Immature natural killer cell (primary cell): ENCODE results near the gene CIART. TPM values are rescaled to one million over a fixed set of nuclear protein-coding genes. Genes with fewer than 3 reads are reported as not detected.

Source experiments
- DNase-seq, 3 donors: peaks; one replicate each; pipeline ENCODE4 v3.0.0; 2022; ENCODE audit warnings: mixed read lengths in 1 of 3
- H3K27ac Mint-ChIP-seq, 6 donors: one replicate each; pipeline ENCODE4 v1.8.0; 2020; ENCODE audit warnings: mixed read lengths in 6 of 6, mild to moderate bottlenecking in 5 of 6, inconsistent platforms in 4 of 6, moderate library complexity in 3 of 6
- H3K27me3 Mint-ChIP-seq, 3 donors: one replicate each; pipeline ENCODE4 v1.8.0; 2020 to 2021; ENCODE audit warnings: low read depth in 3 of 3, mild to moderate bottlenecking in 3 of 3, mixed read lengths in 3 of 3, moderate library complexity in 3 of 3, inconsistent platforms in 1 of 3
- H3K36me3 Mint-ChIP-seq, 3 donors: one replicate each; pipeline ENCODE4 v1.8.0; 2020; ENCODE audit warnings: mixed read lengths in 3 of 3, inconsistent platforms in 2 of 3, mild to moderate bottlenecking in 2 of 3
- H3K4me1 Mint-ChIP-seq, 2 donors: one replicate each; pipeline ENCODE4 v1.8.0; 2020; ENCODE audit warnings: inconsistent platforms in 2 of 2, mild to moderate bottlenecking in 2 of 2, mixed read lengths in 2 of 2, moderate library complexity in 1 of 2
- H3K4me3 Mint-ChIP-seq, 5 donors: one replicate each; pipeline ENCODE4 v1.8.0; 2020; ENCODE audit warnings: mild to moderate bottlenecking in 5 of 5, mixed read lengths in 5 of 5, inconsistent platforms in 3 of 5, moderate library complexity in 3 of 5
- H3K9me3 Mint-ChIP-seq, 6 donors: one replicate each; pipeline ENCODE4 v1.8.0; 2020; ENCODE audit warnings: mild to moderate bottlenecking in 6 of 6, mixed read lengths in 6 of 6, inconsistent platforms in 4 of 6, moderate library complexity in 3 of 6
- polyA plus RNA-seq, 3 donors: library from polyadenylated mRNA; unstranded; fragments of 300-500 nt; fragmentation: Illumina TruSeq; gene quantifications; one replicate each; pipeline ENCODE4 v1.2.3, GENCODE V29; 2021

Gene CIART
- polyA plus RNA-seq, 3 donors from 2014 or later, result not detected

DNA sequence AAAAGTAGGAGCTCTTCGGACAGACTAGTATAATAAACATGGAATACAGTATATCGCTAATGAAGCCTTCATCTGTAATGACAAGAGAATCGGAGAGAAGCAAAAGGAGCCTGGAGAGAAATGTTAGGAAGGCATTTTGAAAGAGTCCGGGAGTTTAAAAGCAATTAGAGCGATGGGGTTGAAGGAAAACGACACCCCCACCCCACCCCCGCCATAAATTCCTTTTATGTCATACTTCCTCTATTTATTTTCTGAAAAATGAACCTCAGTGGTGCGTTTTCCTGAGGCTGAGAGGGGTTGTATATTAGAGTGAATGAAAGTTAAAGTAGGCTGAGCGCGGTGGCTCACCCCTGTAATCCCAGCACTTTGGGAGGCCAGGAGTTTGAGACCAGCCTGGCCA is 12.9 kb upstream of the CIART start:
- peak overlapping the region; percentile 93 to 98 (median 96) for H3K27ac Mint-ChIP-seq
- H3K4me1 Mint-ChIP-seq, result peaks cover 30 to 32% of the 10 kb centered on the region in 2 donors
- H3K9me3 Mint-ChIP-seq, result no peaks in the 10 kb centered on the region
- peak overlapping the region; percentile 91 to 99 (median 94) for H3K4me3 Mint-ChIP-seq
- H3K36me3 Mint-ChIP-seq, result peaks cover 4 to 27% (median 14%) of the 10 kb centered on the region in 3 donors
- H3K27me3 Mint-ChIP-seq, result peaks cover 17 to 20% (median 17%) of the 10 kb centered on the region in 3 donors
- DNase-seq, result no peak

- H3K27ac Mint-ChIP-seq, result peak overlapping the region in 1 of 6 donors; percentile 63
- H3K4me1 Mint-ChIP-seq, result peaks cover 27 to 32% of the 10 kb centered on the region in 2 donors
- DNase-seq, result no peak
- peaks cover 8 to 15% (median 10%) of the 10 kb centered on the region in 3 donors for H3K36me3 Mint-ChIP-seq
- H3K27me3 Mint-ChIP-seq, result peaks cover 17 to 24% (median 17%) of the 10 kb centered on the region in 3 donors
- no peak overlapping the region for H3K4me3 Mint-ChIP-seq
- H3K9me3 Mint-ChIP-seq, result no peaks in the 10 kb centered on the region
Measured at GRCh38 chr1:150271291-150271959, 10.9 kb upstream of the CIART start.

DNA sequence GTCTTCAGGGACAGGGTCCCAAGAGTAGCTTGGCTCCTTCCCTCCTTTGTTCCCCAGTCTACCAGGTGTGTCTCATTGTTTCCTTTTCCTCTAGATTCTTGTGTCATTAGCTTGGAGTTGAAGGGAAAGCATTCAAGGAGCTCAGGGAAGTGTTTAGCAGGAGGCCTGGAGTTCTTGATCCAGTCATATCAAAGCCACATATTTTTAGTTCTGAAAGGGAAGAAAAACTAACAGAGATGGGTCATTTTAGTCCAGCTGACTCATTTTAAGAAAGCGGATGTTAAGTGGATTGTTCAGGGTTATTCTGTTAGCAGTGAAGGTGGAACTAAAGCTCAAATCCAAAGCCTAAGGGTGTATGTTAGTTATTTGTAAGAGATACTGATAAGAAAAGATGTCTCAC is 9.0 kb upstream of the CIART start:
- peaks cover 0 to 10% (median 10%) of the 10 kb centered on the region in 3 donors for H3K36me3 Mint-ChIP-seq
- no peak overlapping the region for H3K4me3 Mint-ChIP-seq
- H3K27ac Mint-ChIP-seq, result no peak overlapping the region
- DNase-seq, result no peak
- H3K4me1 Mint-ChIP-seq, result peaks cover 11 to 14% of the 10 kb centered on the region in 2 donors
- peaks cover 11 to 17% (median 12%) of the 10 kb centered on the region in 3 donors for H3K27me3 Mint-ChIP-seq
- H3K9me3 Mint-ChIP-seq, result no peaks in the 10 kb centered on the region

- Mint-ChIP-seq H3K9me3 (no peaks in the 10 kb centered on the region), H3K36me3 (peaks cover 0 to 6% (median 4%) of the 10 kb centered on the region in 3 donors), H3K4me1 (peaks cover 28 to 34% of the 10 kb centered on the region in 2 donors), H3K4me3 (peak overlapping the region; percentile 10 to 94 (median 55)), H3K27me3 (peaks cover 6 to 23% (median 9%) of the 10 kb centered on the region in 3 donors), H3K27ac (peak overlapping the region in 1 of 6 donors; percentile 33)
- DNase-seq, result no peak
Measured at GRCh38 chr1:150280138-150280707, 2.1 kb upstream of the CIART start.

DNA sequence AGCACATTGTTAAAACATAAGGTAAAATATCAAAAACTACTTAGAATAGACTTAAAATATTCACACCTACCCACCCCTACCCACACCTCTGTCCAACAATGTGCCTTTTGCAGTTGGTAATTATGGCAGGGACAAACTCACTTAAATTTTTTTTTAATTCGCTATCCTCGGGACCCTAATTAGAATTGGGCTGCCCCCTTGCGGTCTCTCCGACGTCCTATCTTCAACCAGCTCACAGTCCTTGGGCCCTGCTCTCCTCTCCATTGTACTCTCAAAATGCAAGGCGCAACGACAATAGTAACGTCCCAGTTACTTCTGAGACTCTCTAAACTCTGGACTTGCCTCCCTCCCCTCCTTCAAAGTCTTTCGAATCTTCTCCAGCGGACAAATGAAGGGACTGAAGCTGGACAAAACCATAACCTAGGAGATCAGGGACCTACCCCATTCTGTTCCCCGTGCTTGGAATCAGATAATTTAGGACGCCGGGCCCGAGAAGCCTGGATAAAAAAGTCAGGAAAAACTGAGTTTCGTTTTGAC is 1.1 kb upstream of the CIART start:
- Mint-ChIP-seq H3K27ac (peak overlapping the region; percentile 48 to 93 (median 79)), H3K27me3 (peaks cover 6 to 22% (median 9%) of the 10 kb centered on the region in 3 donors), H3K9me3 (no peaks in the 10 kb centered on the region), H3K4me1 (peaks cover 28 to 34% of the 10 kb centered on the region in 2 donors), H3K4me3 (peak overlapping the region; percentile 83 to 94 (median 88)), H3K36me3 (peaks cover 0 to 2% (median 2%) of the 10 kb centered on the region in 3 donors)
- peak; percentile 46 to 61 (median 53) for DNase-seq

GRCh38 chr1:150282558-150282958 is 204 bp downstream of the CIART start:
- H3K9me3 Mint-ChIP-seq, result no peaks in the 10 kb centered on the region
- no peaks in the 10 kb centered on the region for H3K36me3 Mint-ChIP-seq
- peaks cover 6 to 22% (median 11%) of the 10 kb centered on the region in 3 donors for H3K27me3 Mint-ChIP-seq
- H3K4me1 Mint-ChIP-seq, result peaks cover 28 to 34% of the 10 kb centered on the region in 2 donors
- peak overlapping the region in 5 of 6 donors; percentile 36 to 79 (median 70) for H3K27ac Mint-ChIP-seq
- no peak for DNase-seq
- H3K4me3 Mint-ChIP-seq, result peak overlapping the region; percentile 83 to 94 (median 88)

DNA sequence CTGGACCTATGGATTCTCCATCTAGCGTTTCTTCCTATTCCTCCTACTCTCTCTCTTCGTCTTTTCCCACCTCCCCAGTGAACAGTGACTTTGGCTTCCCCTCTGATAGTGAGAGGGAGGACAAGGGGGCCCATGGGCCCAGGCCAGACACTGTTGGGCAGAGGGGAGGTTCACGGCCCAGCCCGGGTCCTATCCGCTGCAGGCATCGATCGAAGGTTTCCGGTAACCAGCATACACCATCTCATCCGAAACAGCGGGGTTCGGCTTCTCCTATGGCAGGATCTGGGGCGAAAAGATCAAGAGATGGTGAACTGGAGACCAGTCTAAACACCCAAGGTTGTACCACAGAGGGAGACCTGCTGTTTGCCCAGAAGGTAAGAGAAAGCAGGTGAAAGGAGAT is 906 bp downstream of the CIART start:
- H3K4me1 Mint-ChIP-seq, result peaks cover 28 to 34% of the 10 kb centered on the region in 2 donors
- H3K4me3 Mint-ChIP-seq, result peak overlapping the region in 4 of 5 donors; percentile 4 to 94 (median 20)
- H3K27ac Mint-ChIP-seq, result peak overlapping the region in 1 of 6 donors; percentile 2
- no peaks in the 10 kb centered on the region for H3K36me3 Mint-ChIP-seq
- no peak for DNase-seq
- peaks cover 6 to 29% (median 11%) of the 10 kb centered on the region in 3 donors for H3K27me3 Mint-ChIP-seq
- no peaks in the 10 kb centered on the region for H3K9me3 Mint-ChIP-seq

DNA sequence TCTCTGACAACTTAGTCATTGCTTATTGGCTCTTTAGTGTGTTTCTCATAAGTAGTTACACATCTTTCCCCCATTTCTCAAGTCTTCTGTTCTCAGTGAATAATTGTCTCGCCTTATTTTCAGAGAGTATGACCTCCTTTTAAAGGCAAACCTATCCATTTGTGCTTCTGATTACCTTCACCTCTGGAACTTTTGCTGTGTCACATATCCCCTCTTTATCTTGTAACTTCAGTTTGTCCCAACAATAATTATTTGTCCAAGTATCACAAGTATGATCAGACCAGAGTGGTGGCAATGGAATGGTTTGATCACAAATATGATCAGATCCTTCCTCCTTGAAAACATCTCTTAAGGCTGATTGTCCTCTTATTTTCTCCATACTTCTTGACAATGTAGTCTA is 6.0 kb downstream of the CIART start:
- H3K4me1 Mint-ChIP-seq, result peaks cover 7% of the 10 kb centered on the region in 2 donors
- peaks cover 3 to 20% (median 13%) of the 10 kb centered on the region in 3 donors for H3K27me3 Mint-ChIP-seq
- no peaks in the 10 kb centered on the region for H3K9me3 Mint-ChIP-seq
- no peaks in the 10 kb centered on the region for H3K36me3 Mint-ChIP-seq
- H3K4me3 Mint-ChIP-seq, result no peak overlapping the region
- no peak overlapping the region for H3K27ac Mint-ChIP-seq
- no peak for DNase-seq

GRCh38 chr1:150288822-150289221 is 6.5 kb downstream of the CIART start:
- H3K4me3 Mint-ChIP-seq, result no peak overlapping the region
- no peak for DNase-seq
- no peaks in the 10 kb centered on the region for H3K36me3 Mint-ChIP-seq
- H3K27ac Mint-ChIP-seq, result no peak overlapping the region
- H3K4me1 Mint-ChIP-seq, result peaks cover 11% of the 10 kb centered on the region in 2 donors
- no peaks in the 10 kb centered on the region for H3K9me3 Mint-ChIP-seq
- peaks cover 2 to 20% (median 17%) of the 10 kb centered on the region in 3 donors for H3K27me3 Mint-ChIP-seq

- DNase-seq, result peak; percentile 89 to 90 (median 90)
- Mint-ChIP-seq H3K4me3 (peak within 1 kb of the TSS; percentile 93 to 98 (median 96)), H3K27ac (peak within 1 kb of the TSS; percentile 96 to 99 (median 98)), H3K36me3 (peaks cover 4 to 7% (median 5%) of the 10 kb centered on the region in 3 donors), H3K9me3 (no peaks in the 10 kb centered on the region), H3K4me1 (peaks cover 17 to 34% of the 10 kb centered on the region in 2 donors), H3K27me3 (peaks cover 2 to 16% (median 6%) of the 10 kb centered on the region in 3 donors)
Measured at GRCh38 chr1:150293433-150294253, 11.3 kb downstream of the CIART start, which contains the start of gene MRPS21. Gene MRPS21 (plus strand): TSS chr1:150293861. CDS start chr1:150294367, 506 bp downstream.

GRCh38 chr1:150295476-150295875 is 13.1 kb downstream of the CIART start:
- H3K9me3 Mint-ChIP-seq, result no peaks in the 10 kb centered on the region
- H3K27ac Mint-ChIP-seq, result peak overlapping the region in 2 of 6 donors; percentile 18 to 21

DNA sequence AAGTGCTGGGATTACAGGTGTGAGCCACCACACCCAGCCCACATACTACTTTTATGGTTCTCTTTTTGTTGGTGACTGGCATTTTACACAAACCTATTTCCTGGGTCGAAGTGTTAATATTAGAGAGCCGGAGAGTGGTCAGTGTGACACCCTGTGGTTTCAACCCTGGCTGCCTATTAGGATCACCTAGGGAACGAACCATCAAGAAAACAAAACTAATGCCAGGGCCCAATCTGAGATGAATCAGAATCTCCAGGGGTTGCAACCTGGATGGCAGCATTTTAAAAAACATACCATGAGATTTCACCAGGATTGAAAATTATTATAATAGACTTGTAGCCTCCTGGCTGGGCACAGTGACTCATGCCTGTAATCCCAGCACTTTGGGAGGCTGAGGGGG is 17.4 kb downstream of the CIART start:
- H3K9me3 Mint-ChIP-seq, result no peaks in the 10 kb centered on the region
- H3K4me1 Mint-ChIP-seq, result peaks cover 0 to 15% of the 10 kb centered on the region in 2 donors
- peaks cover 14 to 23% (median 18%) of the 10 kb centered on the region in 3 donors for H3K36me3 Mint-ChIP-seq
- no peak overlapping the region for H3K27ac Mint-ChIP-seq
- DNase-seq, result no peak
- H3K27me3 Mint-ChIP-seq, result peaks cover 0 to 4% (median 0%) of the 10 kb centered on the region in 3 donors
- no peak overlapping the region for H3K4me3 Mint-ChIP-seq

More at GRCh38 chr1:150295476-150295875, 13.1 kb downstream of the CIART start:
- DNase-seq, result no peak
- Mint-ChIP-seq H3K4me3 (peak overlapping the region in 3 of 5 donors; percentile 0 to 55 (median 5)), H3K27me3 (peaks cover 0 to 11% (median 4%) of the 10 kb centered on the region in 3 donors), H3K4me1 (peaks cover 17 to 34% of the 10 kb centered on the region in 2 donors), H3K36me3 (peaks cover 4 to 7% (median 5%) of the 10 kb centered on the region in 3 donors)

GRCh38 chr1:150302338-150302737 is 20.0 kb downstream of the CIART start:
- H3K4me3 Mint-ChIP-seq, result no peak overlapping the region
- no peaks in the 10 kb centered on the region for H3K4me1 Mint-ChIP-seq
- peaks cover 8 to 18% (median 14%) of the 10 kb centered on the region in 3 donors for H3K36me3 Mint-ChIP-seq
- H3K27me3 Mint-ChIP-seq, result no peaks in the 10 kb centered on the region
- DNase-seq, result no peak
- no peaks in the 10 kb centered on the region for H3K9me3 Mint-ChIP-seq
- no peak overlapping the region for H3K27ac Mint-ChIP-seq
